Spinal cord (tissue), 10 donors: ENCODE results near the gene CDK2AP2. TPM values are rescaled to one million over a fixed set of nuclear protein-coding genes. Genes with fewer than 3 reads are reported as not detected.
A peak's percentile ranks its signal among the peaks of the same experiment; 100 is the strongest.

ENCODE experiments used
- DNase-seq, 6 donors: peaks; one replicate each; pipeline versions ENCODE4 v3.0.0 to v3.0.0-alpha.2; 2013 to 2015; ENCODE audit warnings: low spot score in 6 of 6, low read depth in 4 of 6
- H3K27ac ChIP-seq: one replicate; pipeline ENCODE4 v1.5.1; 2013; ENCODE audit warnings: low read depth, low read length, control low read depth
- H3K27me3 ChIP-seq: one replicate; pipeline ENCODE4 v1.6.1; 2013; ENCODE audit warnings: low read length; ENCODE audit not compliant: control insufficient read depth, insufficient read depth
- H3K36me3 ChIP-seq: one replicate; pipeline ENCODE4 v1.6.1; 2013; ENCODE audit warnings: low read length; ENCODE audit not compliant: control insufficient read depth, insufficient read depth
- H3K4me1 ChIP-seq: one replicate; pipeline ENCODE4 v1.6.1; 2013; ENCODE audit warnings: low read length; ENCODE audit not compliant: control insufficient read depth, insufficient read depth
- H3K4me3 ChIP-seq: one replicate; pipeline ENCODE4 v1.5.1; 2013; ENCODE audit warnings: low read depth, low read length, control low read depth
- H3K9me3 ChIP-seq: one replicate; pipeline ENCODE4 v1.6.1; 2013; ENCODE audit warnings: low read length; ENCODE audit not compliant: control insufficient read depth, insufficient read depth
- WGBS: methylation state at CpG from one replicate; pipeline ENCODE4 v1.1.5; 2013; ENCODE audit warnings: missing lambda C conversion rate; ENCODE audit not compliant: insufficient coverage; 5-methylcytosine and 5-hydroxymethylcytosine counted together
- polyA plus RNA-seq, 2 donors: library from polyadenylated mRNA; unstranded; fragments of 120-200 nt; gene quantifications; one replicate each; pipeline ENCODE4 v1.2.1, GENCODE V29; 2013; ENCODE audit not compliant: insufficient read length in 2 of 2
- total RNA-seq, 2 donors: library from RNA; depleted of rRNA in 1 of 2; stranded (reverse); fragments of 120-200 nt in 1 of 2; fragments of >200 nt in 1 of 2; gene quantifications; one replicate each; pipeline versions ENCODE4 v1.2.3 to v1.2.4, GENCODE V29; 2013 to 2014
- donor health status: healthy.

The CDK2AP2 gene
- total and polyA plus RNA-seq, 4 donors: 8.7 to 53.2 (median 39.3) TPM

GRCh38 chr11:67504950-67505581, 2.9 kb downstream of the CDK2AP2 start, which contains the start of gene PITPNM1:
Gene PITPNM1, minus strand, starts transcription at chr11:67505363. Its CDS starts 1,183 bp downstream, at chr11:67504180.
- Histone ChIP-seq H3K27ac (peak within 1 kb of the TSS; percentile 93), H3K4me3 (peak within 1 kb of the TSS; percentile 69), H3K36me3 (peaks cover 42% of the 10 kb centered on the region), H3K27me3 (no peaks in the 10 kb centered on the region), H3K4me1 (peaks cover 68% of the 10 kb centered on the region), H3K9me3 (no peaks in the 10 kb centered on the region)
- WGBS: 2% methylated on average over 55 of the region's 58 CpGs
- peak in 2 of 6 donors; percentile 55 to 75 for DNase-seq

GRCh38 chr11:67504005-67504949, 3.7 kb downstream of the CDK2AP2 start:
- peak in 2 of 6 donors; percentile 67 to 70 for DNase-seq
- H3K4me1 ChIP-seq: peaks cover 65% of the 10 kb centered on the region
- peak overlapping the region; percentile 86 for H3K27ac ChIP-seq

GRCh38 chr11:67503119-67504004, 4.6 kb downstream of the CDK2AP2 start:
- Histone ChIP-seq H3K36me3 (peaks cover 57% of the 10 kb centered on the region), H3K4me3 (peak overlapping the region; percentile 32), H3K27me3 (no peaks in the 10 kb centered on the region), H3K9me3 (no peaks in the 10 kb centered on the region), H3K27ac (no peak overlapping the region), H3K4me1 (peaks cover 62% of the 10 kb centered on the region)
- no peak for DNase-seq
- WGBS: 49% methylated on average over 15 of the region's 19 CpGs

More at GRCh38 chr11:67504005-67504949, 3.7 kb downstream of the CDK2AP2 start:
- WGBS: under 1% methylated on average over 101 of the region's 101 CpGs
- H3K9me3 ChIP-seq: no peaks in the 10 kb centered on the region
- no peaks in the 10 kb centered on the region for H3K27me3 ChIP-seq
- peaks cover 48% of the 10 kb centered on the region for H3K36me3 ChIP-seq
- peak overlapping the region; percentile 69 for H3K4me3 ChIP-seq

GRCh38 chr11:67502328-67502979, 5.5 kb downstream of the CDK2AP2 start:
- H3K4me3 ChIP-seq: no peak overlapping the region
- H3K4me1 ChIP-seq: peaks cover 57% of the 10 kb centered on the region
- H3K9me3 ChIP-seq: no peaks in the 10 kb centered on the region
- H3K36me3 ChIP-seq: peaks cover 64% of the 10 kb centered on the region
- DNase-seq: no peak
- H3K27ac ChIP-seq: no peak overlapping the region
- 94% methylated on average over 16 of the region's 18 CpGs for WGBS
- H3K27me3 ChIP-seq: no peaks in the 10 kb centered on the region

GRCh38 chr11:67501854-67502253, 6.1 kb downstream of the CDK2AP2 start:
- WGBS: 98% methylated on average over 18 of the region's 18 CpGs

GRCh38 chr11:67500831-67501715, 6.9 kb downstream of the CDK2AP2 start:
- 94% methylated on average over 5 of the region's 9 CpGs for WGBS
- Histone ChIP-seq H3K27ac (no peak overlapping the region), H3K4me3 (no peak overlapping the region), H3K36me3 (peaks cover 67% of the 10 kb centered on the region), H3K4me1 (peaks cover 43% of the 10 kb centered on the region), H3K27me3 (no peaks in the 10 kb centered on the region), H3K9me3 (no peaks in the 10 kb centered on the region)
- peak in 1 of 6 donors; percentile 59 for DNase-seq

More at GRCh38 chr11:67501854-67502253, 6.1 kb downstream of the CDK2AP2 start:
- no peak overlapping the region for H3K27ac ChIP-seq
- peaks cover 51% of the 10 kb centered on the region for H3K4me1 ChIP-seq
- no peaks in the 10 kb centered on the region for H3K27me3 ChIP-seq
- H3K4me3 ChIP-seq: no peak overlapping the region
- H3K9me3 ChIP-seq: no peaks in the 10 kb centered on the region
- no peak for DNase-seq
- H3K36me3 ChIP-seq: peaks cover 64% of the 10 kb centered on the region

GRCh38 chr11:67500484-67500821, 7.5 kb downstream of the CDK2AP2 start:
- Histone ChIP-seq H3K4me1 (peaks cover 37% of the 10 kb centered on the region), H3K4me3 (no peak overlapping the region), H3K9me3 (no peaks in the 10 kb centered on the region), H3K36me3 (peaks cover 69% of the 10 kb centered on the region), H3K27ac (no peak overlapping the region), H3K27me3 (no peaks in the 10 kb centered on the region)
- peak in 1 of 6 donors; percentile 82 for DNase-seq
- no CpG with 5 or more reads among the region's 1 CpG for WGBS

GRCh38 chr11:67499808-67500483, 8.0 kb downstream of the CDK2AP2 start:
- 97% methylated on average over 23 of the region's 26 CpGs for WGBS
- Histone ChIP-seq H3K27me3 (no peaks in the 10 kb centered on the region), H3K36me3 (peaks cover 74% of the 10 kb centered on the region), H3K4me1 (peaks cover 34% of the 10 kb centered on the region), H3K9me3 (no peaks in the 10 kb centered on the region), H3K4me3 (no peak overlapping the region), H3K27ac (no peak overlapping the region)
- no peak for DNase-seq
